Prostate gland (tissue), 2 donors: ENCODE results near the gene ZSCAN9. TPM values are rescaled to one million over a fixed set of nuclear protein-coding genes. Genes with fewer than 3 reads are reported as not detected.
A peak's percentile ranks its signal among the peaks of the same experiment; 100 is the strongest.

Experiments
- DNase-seq: peaks from one replicate; pipeline ENCODE4 v3.0.0-alpha.2; 2019; ENCODE audit warnings: low spot score
- H3K27ac ChIP-seq, 2 donors: fragments of 200-600 bp; sonication (generic); 2 replicates each; pipeline ENCODE4 v1.5.1; 2017 to 2019
- H3K27me3 ChIP-seq: fragments of 200-600 bp; sonication (generic); replicated peaks from 2 replicates; pipeline ENCODE4 v1.5.1; 2019; ENCODE audit not compliant: insufficient read depth
- H3K36me3 ChIP-seq, 2 donors: fragments of 200-600 bp; sonication (generic); 1 replicate in 1 of 2; 2 replicates in 1 of 2; pipeline versions ENCODE4 v1.5.1 to v1.8.1; 2017 to 2019
- H3K4me1 ChIP-seq: fragments of 200-600 bp; sonication (generic); replicated peaks from 2 replicates; pipeline ENCODE4 v1.5.1; 2019
- H3K4me3 ChIP-seq, 2 donors: fragments of 200-600 bp; sonication (generic); 2 replicates each; pipeline ENCODE4 v1.5.1; 2017 to 2019
- H3K9me3 ChIP-seq: fragments of 200-600 bp; sonication (generic); 2 replicates; pipeline ENCODE4 v1.5.1; 2017
- POLR2A ChIP-seq: fragments of 450-650 bp; IDR thresholded peaks from one replicate; pipeline ENCODE4 v1.6.1; 2016; ENCODE audit warnings: antibody characterized with exemption, mild to moderate bottlenecking
- POLR2AphosphoS5 ChIP-seq: sonication (generic); formaldehyde crosslinking; IDR thresholded peaks from one replicate; pipeline ENCODE4 v1.6.1; 2017; ENCODE audit warnings: antibody characterized with exemption
- WGBS: methylation state at CpG from one replicate; pipeline ENCODE4 v1.1.5; 2018; 5-methylcytosine and 5-hydroxymethylcytosine counted together
- intact Hi-C: fragments of 100-400 bp; cut with DNase I; formaldehyde crosslinking; loops from one replicate; pipeline ENCODE4 v1.14.2; 2022
- total RNA-seq, 2 donors: library from RNA; depleted of rRNA; stranded (reverse); fragments of >200 nt; gene quantifications; one replicate each; pipeline ENCODE4 v1.1.0, GENCODE V29; 2016
- TF ChIP-seq, protein P1 (sequence below), 4 experiments: fragments of 200-600 bp in 2 of 4; fragments of 450-650 bp in 2 of 4; sonication (generic) in 2 of 4; IDR thresholded peaks; 1 replicate in 3 of 4; 2 replicates in 1 of 4; pipeline ENCODE4 v1.5.1; 2016 to 2019; ENCODE audit warnings: antibody characterized with exemption in 4 of 4, mild to moderate bottlenecking in 2 of 4, moderate library complexity in 2 of 4

ZSCAN9 gene
- total RNA-seq, 2 donors from 2014 or later, result 16.7 to 17.3 TPM

DNA sequence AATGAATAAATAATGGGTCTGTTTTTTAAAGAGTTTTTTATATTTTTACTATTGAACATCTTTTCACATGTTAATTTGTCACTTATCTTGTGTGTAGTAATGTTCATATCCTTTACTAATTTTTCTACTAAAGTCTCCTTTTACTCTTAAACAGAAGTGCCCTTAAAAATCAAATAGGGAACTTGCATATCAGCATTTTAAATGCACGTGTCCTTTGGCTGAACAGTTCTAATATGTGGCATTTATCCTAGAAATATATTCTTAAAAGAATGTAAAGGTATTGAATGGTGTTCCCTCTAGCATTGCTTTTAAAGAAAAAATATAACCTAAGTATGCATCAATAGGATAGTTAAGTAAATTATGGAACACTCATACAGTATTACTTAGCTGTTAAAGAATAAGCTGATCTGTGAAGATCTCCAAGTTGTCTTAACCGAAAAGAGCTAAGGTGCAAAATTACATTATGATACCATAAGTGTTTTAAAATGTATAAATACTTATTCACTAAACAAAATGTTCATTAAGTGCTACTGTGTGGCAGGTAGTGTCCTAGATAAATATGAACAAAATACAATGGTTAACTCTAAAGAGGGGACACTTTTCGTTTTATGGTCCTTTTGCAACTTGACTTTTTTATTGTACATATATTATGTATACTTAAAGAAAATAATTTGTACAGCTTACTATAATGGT lies 55.7 kb downstream of the ZSCAN9 start:
- Histone ChIP-seq H3K4me3 (peak overlapping the region; percentile 39 to 54), H3K4me1 (no peaks in the 10 kb centered on the region), H3K36me3 (no peaks in the 10 kb centered on the region), H3K27ac (peak overlapping the region in 1 of 2 donors; percentile 43), H3K27me3 (no peaks in the 10 kb centered on the region), H3K9me3 (no peaks in the 10 kb centered on the region)
- intact Hi-C loops, result no loop called here
- TF ChIP-seq POLR2A (no peak), POLR2AphosphoS5 (no peak)
- TF ChIP-seq, protein P1, sequence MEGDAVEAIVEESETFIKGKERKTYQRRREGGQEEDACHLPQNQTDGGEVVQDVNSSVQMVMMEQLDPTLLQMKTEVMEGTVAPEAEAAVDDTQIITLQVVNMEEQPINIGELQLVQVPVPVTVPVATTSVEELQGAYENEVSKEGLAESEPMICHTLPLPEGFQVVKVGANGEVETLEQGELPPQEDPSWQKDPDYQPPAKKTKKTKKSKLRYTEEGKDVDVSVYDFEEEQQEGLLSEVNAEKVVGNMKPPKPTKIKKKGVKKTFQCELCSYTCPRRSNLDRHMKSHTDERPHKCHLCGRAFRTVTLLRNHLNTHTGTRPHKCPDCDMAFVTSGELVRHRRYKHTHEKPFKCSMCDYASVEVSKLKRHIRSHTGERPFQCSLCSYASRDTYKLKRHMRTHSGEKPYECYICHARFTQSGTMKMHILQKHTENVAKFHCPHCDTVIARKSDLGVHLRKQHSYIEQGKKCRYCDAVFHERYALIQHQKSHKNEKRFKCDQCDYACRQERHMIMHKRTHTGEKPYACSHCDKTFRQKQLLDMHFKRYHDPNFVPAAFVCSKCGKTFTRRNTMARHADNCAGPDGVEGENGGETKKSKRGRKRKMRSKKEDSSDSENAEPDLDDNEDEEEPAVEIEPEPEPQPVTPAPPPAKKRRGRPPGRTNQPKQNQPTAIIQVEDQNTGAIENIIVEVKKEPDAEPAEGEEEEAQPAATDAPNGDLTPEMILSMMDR (IDR thresholded peaks at IDR 0.05), result no peak
- 34% methylated on average over 3 of the region's 3 CpGs for WGBS
- DNase-seq, result no peak

DNA sequence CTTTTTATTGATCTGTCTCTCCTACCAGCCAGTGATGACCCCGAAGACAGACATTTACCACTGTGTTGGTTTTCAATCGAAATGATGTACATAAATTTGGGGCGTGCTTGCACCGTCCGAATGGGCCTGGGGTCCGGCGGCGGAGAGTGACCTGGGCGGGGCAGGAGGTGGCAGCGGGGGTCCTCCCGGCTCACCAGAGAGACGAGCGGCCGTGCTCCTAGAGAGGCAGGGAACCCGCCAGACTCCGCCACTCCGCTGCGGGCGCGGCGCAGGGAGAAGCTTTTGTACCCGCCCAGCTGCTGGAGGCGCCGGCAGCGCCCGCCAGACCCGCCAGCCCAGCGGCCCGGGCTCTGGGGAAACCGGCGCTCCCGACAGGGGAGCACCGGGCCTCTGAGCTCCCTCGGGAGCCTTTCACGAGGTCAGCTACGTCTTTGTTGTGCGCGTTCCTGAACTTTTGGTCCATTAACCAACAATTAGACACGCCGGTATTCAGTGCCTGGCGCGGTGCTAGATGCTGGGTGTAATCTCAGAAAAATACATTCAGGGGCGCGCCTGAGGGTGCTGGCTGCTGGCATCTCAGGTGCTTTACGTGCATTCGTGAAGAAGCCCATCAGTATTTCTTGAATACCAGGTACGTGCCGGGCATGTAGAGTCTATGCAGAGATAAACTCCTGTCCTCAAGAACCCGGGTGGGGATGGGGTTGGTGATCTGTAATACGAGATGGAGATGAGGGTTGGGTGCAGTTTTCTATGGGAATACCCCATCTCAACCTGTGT lies 56.4 kb downstream of the ZSCAN9 start, which contains the start of gene PGBD1:
Gene PGBD1, plus strand, starts transcription at position 285 of the 777 bp plus-strand sequence. CDS start 2,242 bp downstream, outside the sequence.
- intact Hi-C loops, result no loop called here
- peak within 1 kb of the TSS; percentile 18 to 43 for H3K27ac ChIP-seq
- peak; percentile 39 for DNase-seq

DNA sequence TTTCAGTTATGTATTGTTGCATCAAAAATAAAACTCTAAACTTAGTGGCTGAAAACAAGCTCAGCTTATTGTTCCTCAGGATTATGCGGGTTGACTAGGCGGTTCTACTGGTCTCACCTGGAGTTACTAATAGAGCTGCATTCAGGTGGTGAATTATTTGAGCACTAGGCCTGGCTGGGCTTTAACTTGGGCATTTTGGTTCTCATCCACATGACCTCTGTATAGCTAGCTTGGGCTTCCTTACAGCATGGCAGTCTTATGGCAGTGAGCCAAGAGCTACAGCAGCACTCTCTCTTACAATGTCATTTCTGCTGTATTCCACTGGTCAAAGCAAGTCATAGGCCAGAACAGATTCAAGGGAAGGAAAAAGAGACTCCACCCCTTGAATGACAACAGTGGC lies 57.9 kb downstream of the ZSCAN9 start:
- Histone ChIP-seq H3K27me3 (no peaks in the 10 kb centered on the region), H3K36me3 (no peaks in the 10 kb centered on the region), H3K4me1 (no peaks in the 10 kb centered on the region), H3K27ac (no peak overlapping the region), H3K4me3 (no peak overlapping the region), H3K9me3 (no peaks in the 10 kb centered on the region)
- no peak for TF ChIP-seq POLR2A
- TF ChIP-seq POLR2AphosphoS5, result no peak
- TF ChIP-seq, protein P1 (IDR thresholded peaks at IDR 0.05), result no peak
- intact Hi-C loops, result no loop called here
- 98% methylated on average over 2 of the region's 2 CpGs for WGBS
- DNase-seq, result no peak

More for the DNA sequence above, 56.4 kb downstream of the ZSCAN9 start, which contains the start of gene PGBD1:
- H3K4me3 ChIP-seq, result peak within 1 kb of the TSS; percentile 39 to 54
- under 1% methylated on average over 50 of the region's 50 CpGs for WGBS
- no peak for TF ChIP-seq POLR2A
- no peak for TF ChIP-seq POLR2AphosphoS5
- TF ChIP-seq, protein P1 (IDR thresholded peaks at IDR 0.05), result no peak
- no peaks in the 10 kb centered on the region for H3K36me3 ChIP-seq
- no peaks in the 10 kb centered on the region for H3K27me3 ChIP-seq
- H3K9me3 ChIP-seq, result no peaks in the 10 kb centered on the region
- no peaks in the 10 kb centered on the region for H3K4me1 ChIP-seq

Other genes with a start within 250 kb of the ZSCAN9 start
- 1 to 10 TPM; 1.3 to 1.8 TPM for gene ZNF165, start 144.7 kb upstream of the ZSCAN9 start, total RNA-seq
- gene ZSCAN16, start 100.7 kb upstream of the ZSCAN9 start, total RNA-seq, result 1 to 10 TPM; 5.3 TPM
- 10 to 100 TPM; 20.5 to 39.4 TPM for gene ZKSCAN8, start 83.4 kb upstream of the ZSCAN9 start, total RNA-seq
- gene ZKSCAN4, start 27.0 kb downstream of the ZSCAN9 start, total RNA-seq, result 1 to 10 TPM; 2.7 to 5.8 TPM
- gene NKAPL, start 34.0 kb downstream of the ZSCAN9 start, total RNA-seq, result 1 to 10 TPM in 1 of 2 donors, under 1 TPM in 1; 0.14 to 3.9 TPM
- gene ZSCAN26, start 41.9 kb downstream of the ZSCAN9 start, total RNA-seq, result 10 to 100 TPM; 25.0 to 30.7 TPM
- 1 to 10 TPM; 4.2 to 4.6 TPM for gene PGBD1, start 56.3 kb downstream of the ZSCAN9 start, total RNA-seq
- 10 to 100 TPM; 13.7 to 21.7 TPM for gene ZSCAN31, start 110.9 kb downstream of the ZSCAN9 start, total RNA-seq
- 1 to 10 TPM; 5.9 to 6.5 TPM for gene ZKSCAN3, start 124.7 kb downstream of the ZSCAN9 start, total RNA-seq
- gene ZSCAN12, start 174.5 kb downstream of the ZSCAN9 start, total RNA-seq, result 10 to 100 TPM in 1 of 2 donors, 1 to 10 TPM in 1; 5.9 to 10.2 TPM
- gene ZSCAN23, start 218.2 kb downstream of the ZSCAN9 start, total RNA-seq, result 1 to 10 TPM; 5.3 to 5.7 TPM